ENCODE measurements around the gene SLC38A8. TPM values are rescaled to one million over a fixed set of nuclear protein-coding genes. Genes with fewer than 3 reads are reported as not detected.

Gene SLC38A8
- total RNA-seq, 4 donors from 2014 or later, result not detected

DNA sequence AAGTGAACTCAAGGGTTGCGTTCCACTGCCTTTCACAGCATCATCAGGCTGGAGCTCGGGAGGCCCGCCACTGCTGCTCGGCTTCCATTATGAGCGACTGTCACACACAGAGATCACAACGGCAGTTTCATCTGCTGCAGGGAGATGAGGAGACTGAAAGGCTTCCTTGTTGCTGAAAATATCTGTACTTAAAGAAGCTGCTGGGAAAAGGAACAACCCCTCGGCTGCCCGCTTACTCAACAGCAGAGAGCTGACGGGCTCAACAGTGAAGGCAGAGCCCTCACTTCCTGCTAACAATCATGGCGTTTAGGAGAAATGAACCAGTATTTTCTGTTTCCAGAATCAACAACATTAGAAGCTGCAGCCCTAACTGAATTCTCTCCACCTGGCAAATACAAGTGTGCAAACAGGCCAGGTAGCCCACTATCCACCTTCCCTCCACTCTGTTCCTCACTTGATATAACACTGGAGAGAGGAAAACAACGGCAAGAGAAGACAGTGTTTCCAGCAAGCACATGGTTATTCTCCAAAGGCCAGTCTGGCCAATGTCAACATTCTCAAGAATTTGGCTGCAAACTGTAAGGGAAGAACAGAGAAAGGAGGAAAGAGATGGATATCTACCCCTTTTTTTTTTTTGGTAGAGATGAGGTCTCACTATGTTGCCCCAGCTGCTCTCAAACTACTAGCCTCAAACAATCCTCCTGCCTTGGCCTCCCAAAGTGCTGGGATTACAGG lies 40.4 kb upstream of the SLC38A8 start:
- peaks cover 2 to 86% (median 22%) of the 10 kb centered on the region in 3 donors for H3K36me3 ChIP-seq
- H3K27me3 ChIP-seq, result no peaks in the 10 kb centered on the region
- H3K9me3 ChIP-seq, result no peaks in the 10 kb centered on the region
- 45 to 52% methylated on average over 11 of the region's 11 CpGs for WGBS, 2 donors
- H3K4me3 ChIP-seq, result no peak overlapping the region
- H3K27ac ChIP-seq, result peak overlapping the region in 2 of 4 donors; percentile 2 to 9
- TF ChIP-seq, protein P1, sequence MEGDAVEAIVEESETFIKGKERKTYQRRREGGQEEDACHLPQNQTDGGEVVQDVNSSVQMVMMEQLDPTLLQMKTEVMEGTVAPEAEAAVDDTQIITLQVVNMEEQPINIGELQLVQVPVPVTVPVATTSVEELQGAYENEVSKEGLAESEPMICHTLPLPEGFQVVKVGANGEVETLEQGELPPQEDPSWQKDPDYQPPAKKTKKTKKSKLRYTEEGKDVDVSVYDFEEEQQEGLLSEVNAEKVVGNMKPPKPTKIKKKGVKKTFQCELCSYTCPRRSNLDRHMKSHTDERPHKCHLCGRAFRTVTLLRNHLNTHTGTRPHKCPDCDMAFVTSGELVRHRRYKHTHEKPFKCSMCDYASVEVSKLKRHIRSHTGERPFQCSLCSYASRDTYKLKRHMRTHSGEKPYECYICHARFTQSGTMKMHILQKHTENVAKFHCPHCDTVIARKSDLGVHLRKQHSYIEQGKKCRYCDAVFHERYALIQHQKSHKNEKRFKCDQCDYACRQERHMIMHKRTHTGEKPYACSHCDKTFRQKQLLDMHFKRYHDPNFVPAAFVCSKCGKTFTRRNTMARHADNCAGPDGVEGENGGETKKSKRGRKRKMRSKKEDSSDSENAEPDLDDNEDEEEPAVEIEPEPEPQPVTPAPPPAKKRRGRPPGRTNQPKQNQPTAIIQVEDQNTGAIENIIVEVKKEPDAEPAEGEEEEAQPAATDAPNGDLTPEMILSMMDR (IDR thresholded peaks at IDR 0.05), result no peak
- TF ChIP-seq EP300 (IDR thresholded peaks at IDR 0.05), result no peak
- no peak for TF ChIP-seq POLR2A (IDR thresholded peaks at IDR 0.05)
- DNase-seq (ENCODE audit: low spot score in 2 of 2), result no peak
- H3K4me1 ChIP-seq, result peaks cover 0 to 24% (median 3%) of the 10 kb centered on the region in 4 donors

DNA sequence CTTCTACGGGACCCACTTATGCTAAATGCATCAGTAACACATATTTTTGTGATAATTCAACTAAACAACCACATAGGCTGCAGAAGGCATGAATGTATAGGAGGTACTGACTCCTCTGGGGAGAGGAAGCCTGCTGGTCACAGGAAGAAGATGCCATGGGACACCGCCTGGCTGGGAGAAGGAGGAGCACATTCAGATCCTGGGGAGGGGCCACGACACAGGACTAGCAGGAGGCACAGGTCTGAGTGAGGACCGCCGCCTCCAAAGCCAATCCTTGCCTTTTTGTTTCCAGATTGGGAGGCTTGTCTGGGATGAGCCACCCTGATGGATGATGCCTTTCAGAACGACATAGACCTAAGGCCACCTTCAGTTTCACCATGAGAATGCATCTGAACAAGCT lies 39.5 kb upstream of the SLC38A8 start:
- no peak for TF ChIP-seq EP300 (IDR thresholded peaks at IDR 0.05)
- TF ChIP-seq, protein P1 (IDR thresholded peaks at IDR 0.05), result no peak
- no peak for TF ChIP-seq POLR2A (IDR thresholded peaks at IDR 0.05)
- H3K27ac ChIP-seq, result peak overlapping the region in 1 of 4 donors; percentile 9
- peaks cover 0 to 86% (median 22%) of the 10 kb centered on the region in 3 donors for H3K36me3 ChIP-seq
- no peaks in the 10 kb centered on the region for H3K9me3 ChIP-seq
- H3K4me1 ChIP-seq, result peaks cover 0 to 24% (median 3%) of the 10 kb centered on the region in 4 donors
- no peak for DNase-seq (ENCODE audit: low spot score in 2 of 2)
- no peak overlapping the region for H3K4me3 ChIP-seq
- H3K27me3 ChIP-seq, result no peaks in the 10 kb centered on the region
- WGBS, 2 donors, result 78 to 86% methylated on average over 5 to 6 of the region's 6 CpGs

DNA sequence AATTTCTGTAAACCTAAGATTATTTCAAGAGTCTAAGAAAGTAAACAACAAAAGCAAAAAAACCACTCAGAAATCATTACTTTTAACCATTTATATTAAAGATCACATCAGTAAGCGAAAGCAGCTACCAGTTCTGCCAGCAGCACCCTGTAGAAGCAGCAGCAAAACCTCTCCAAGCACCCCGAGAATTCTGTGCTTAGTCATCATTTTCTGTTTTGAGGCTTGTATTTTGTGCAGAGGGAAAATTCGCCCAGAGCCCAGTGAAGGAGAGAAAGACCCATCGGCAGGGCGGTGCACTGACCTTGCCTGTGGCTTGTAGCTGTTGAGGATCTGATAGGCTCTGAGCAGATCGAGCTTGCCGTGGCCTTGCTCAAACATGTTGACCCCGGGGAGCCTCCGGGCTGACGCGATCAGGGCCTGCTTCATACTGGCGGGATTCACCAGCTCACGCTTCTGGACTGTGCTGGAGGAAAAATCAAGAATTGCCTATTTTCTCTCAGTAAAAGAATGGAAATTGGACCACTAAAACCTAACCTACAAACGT lies 38.9 kb upstream of the SLC38A8 start:
- H3K27me3 ChIP-seq, result no peaks in the 10 kb centered on the region
- DNase-seq (ENCODE audit: low spot score in 2 of 2), result no peak
- H3K9me3 ChIP-seq, result no peaks in the 10 kb centered on the region
- 72 to 78% methylated on average over 14 of the region's 14 CpGs for WGBS, 2 donors
- H3K4me1 ChIP-seq, result peaks cover 0 to 24% (median 3%) of the 10 kb centered on the region in 4 donors
- TF ChIP-seq POLR2A (IDR thresholded peaks at IDR 0.05) (no peak), EP300 (IDR thresholded peaks at IDR 0.05) (no peak)
- TF ChIP-seq, protein P1 (IDR thresholded peaks at IDR 0.05), result no peak
- H3K36me3 ChIP-seq, result peaks cover 0 to 86% (median 22%) of the 10 kb centered on the region in 3 donors
- H3K4me3 ChIP-seq, result no peak overlapping the region
- H3K27ac ChIP-seq, result no peak overlapping the region

DNA sequence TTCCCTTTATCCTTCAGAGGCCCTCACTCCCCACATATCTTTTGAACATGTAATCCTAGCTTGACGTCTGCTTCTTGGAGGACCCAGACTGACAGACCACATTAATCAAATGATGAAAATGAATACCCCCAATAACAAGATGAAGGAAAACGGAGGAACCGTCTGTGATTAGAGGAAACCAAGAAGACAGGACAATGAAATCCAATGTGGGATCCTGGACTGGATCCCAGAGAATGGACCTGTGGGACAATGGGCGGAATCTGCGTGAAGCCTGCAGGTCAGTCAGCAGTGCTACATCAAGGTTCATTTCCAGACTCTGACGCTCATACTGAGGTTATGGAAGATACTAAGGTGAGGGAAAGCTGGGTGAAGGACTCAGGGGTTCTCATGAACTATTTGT lies 38.2 kb upstream of the SLC38A8 start:
- Histone ChIP-seq H3K27me3 (no peaks in the 10 kb centered on the region), H3K4me3 (no peak overlapping the region), H3K9me3 (no peaks in the 10 kb centered on the region), H3K27ac (no peak overlapping the region), H3K4me1 (peaks cover 0 to 24% (median 3%) of the 10 kb centered on the region in 4 donors), H3K36me3 (peaks cover 0 to 85% (median 18%) of the 10 kb centered on the region in 3 donors)
- WGBS, 2 donors, result 62 to 64% methylated on average over 6 of the region's 6 CpGs
- DNase-seq (ENCODE audit: low spot score in 2 of 2), result no peak
- no peak for TF ChIP-seq POLR2A (IDR thresholded peaks at IDR 0.05)
- TF ChIP-seq, protein P1 (IDR thresholded peaks at IDR 0.05), result no peak
- no peak for TF ChIP-seq EP300 (IDR thresholded peaks at IDR 0.05)

DNA sequence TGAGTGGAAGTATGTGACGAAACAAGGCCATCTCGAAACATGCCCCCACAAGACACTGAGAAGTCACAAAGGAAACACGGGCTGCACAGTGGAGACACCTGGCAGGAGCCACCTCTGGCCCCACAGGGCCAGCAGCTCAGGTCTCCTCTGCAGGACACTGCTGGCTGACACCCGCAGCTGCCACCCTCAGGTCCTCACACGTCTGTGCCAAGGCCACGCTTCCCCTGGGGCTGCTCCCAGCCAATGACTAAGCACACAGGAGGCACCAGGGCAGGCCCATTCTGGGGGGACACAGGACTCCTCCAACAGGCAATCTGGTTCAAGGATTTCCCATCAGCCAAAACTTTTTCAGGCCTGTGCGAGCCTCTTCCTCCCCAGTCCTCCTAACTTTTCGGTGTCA lies 37.8 kb upstream of the SLC38A8 start:
- no peak overlapping the region for H3K4me3 ChIP-seq
- no peak overlapping the region for H3K27ac ChIP-seq
- WGBS, 2 donors, result 78 to 81% methylated on average over 8 of the region's 8 CpGs
- H3K9me3 ChIP-seq, result no peaks in the 10 kb centered on the region
- no peaks in the 10 kb centered on the region for H3K27me3 ChIP-seq
- TF ChIP-seq, protein P1 (IDR thresholded peaks at IDR 0.05), result no peak
- TF ChIP-seq EP300 (IDR thresholded peaks at IDR 0.05), result no peak
- no peak for TF ChIP-seq POLR2A (IDR thresholded peaks at IDR 0.05)
- peaks cover 0 to 24% (median 2%) of the 10 kb centered on the region in 4 donors for H3K4me1 ChIP-seq
- DNase-seq (ENCODE audit: low spot score in 2 of 2), result no peak
- peaks cover 0 to 87% (median 18%) of the 10 kb centered on the region in 3 donors for H3K36me3 ChIP-seq
